UCSD-AML1 (cell line): ENCODE measurements around the gene UBAC1.
"Not testable (repeated sequence)": the region's sequence is repeated elsewhere in the genome, so short reads cannot be mapped to it uniquely, and the experiment has no call there.

ENCODE experiments used
- DNase-seq: peaks from one replicate; lab custom pipeline; 2025; ENCODE audit not compliant: unreplicated experiment; lab: John Stamatoyannopoulos, UW

The UBAC1 gene

GRCh38 chr9:135978642-135979546 lies 17.7 kb upstream of the UBAC1 start:
- peak; percentile 77 for DNase-seq

- DNase-seq, result no peak
Measured at GRCh38 chr9:135976944-135977343, 15.8 kb upstream of the UBAC1 start.

- DNase-seq, result peak; percentile 25
Measured at GRCh38 chr9:135976531-135976930, 15.4 kb upstream of the UBAC1 start.

GRCh38 chr9:135975834-135976233 lies 14.7 kb upstream of the UBAC1 start:
- no peak for DNase-seq

- no peak for DNase-seq
Measured at GRCh38 chr9:135974220-135974573, 13.0 kb upstream of the UBAC1 start.

- DNase-seq, result peak; percentile 51
Measured at GRCh38 chr9:135973277-135974219, 12.4 kb upstream of the UBAC1 start.

GRCh38 chr9:135971892-135972291 lies 10.7 kb upstream of the UBAC1 start:
- DNase-seq, result peak; percentile 39

- DNase-seq, result peak; percentile 26
Measured at GRCh38 chr9:135971111-135971766, 10.1 kb upstream of the UBAC1 start.

- no peak for DNase-seq
Measured at GRCh38 chr9:135970128-135970815, 9.1 kb upstream of the UBAC1 start.

- peak; percentile 56 for DNase-seq
Measured at GRCh38 chr9:135969064-135969683, 8.0 kb upstream of the UBAC1 start.

- DNase-seq, result no peak
Measured at GRCh38 chr9:135968601-135969000, 7.4 kb upstream of the UBAC1 start.

- no peak for DNase-seq
Measured at GRCh38 chr9:135968083-135968476, 6.9 kb upstream of the UBAC1 start.

GRCh38 chr9:135966916-135967260 lies 5.7 kb upstream of the UBAC1 start:
- not testable (repeated sequence) for DNase-seq

- DNase-seq, result no peak
Measured at GRCh38 chr9:135965124-135965756, 4.1 kb upstream of the UBAC1 start.

- DNase-seq, result no peak
Measured at GRCh38 chr9:135963938-135964337, 2.8 kb upstream of the UBAC1 start.

GRCh38 chr9:135963338-135963737 lies 2.2 kb upstream of the UBAC1 start:
- no peak for DNase-seq

- DNase-seq, result peak; percentile 40
Measured at GRCh38 chr9:135962696-135963307, 1.6 kb upstream of the UBAC1 start.

- peak; percentile 38 for DNase-seq
Measured at GRCh38 chr9:135961811-135962695, 880 bp upstream of the UBAC1 start.
